Measurements from ENCODE around the gene TTC12. TPM values are rescaled to one million over a fixed set of nuclear protein-coding genes. Genes with fewer than 3 reads are reported as not detected.

TTC12 gene
- total and polyA plus RNA-seq, 2 of the 8 experiments (the other 6 are each of a cell fraction or from before 2014, with no cell fraction given): 4.7 to 9.0 TPM

GRCh38 chr11:113283881-113284280 lies 30.5 kb upstream of the TTC12 start:
- H3K23ac ChIP-seq (ENCODE audit: insufficient read length): no peak overlapping the region
- TF ChIP-seq EZH2 (IDR thresholded peaks at IDR 0.05; ENCODE audit: low read depth, low read length, severe bottlenecking) (no peak), RNF2 (IDR thresholded peaks at IDR 0.05; ENCODE audit: borderline replicate concordance, low read depth, low read length, missing control alignments, poor library complexity, severe bottlenecking) (no peak), SAP30 (IDR thresholded peaks at IDR 0.05; ENCODE audit: insufficient read depth, insufficient replicate concordance, low read length) (no peak), BACH1 (IDR thresholded peaks at IDR 0.05; ENCODE audit: low read length) (no peak), MAFK (IDR thresholded peaks at IDR 0.05; ENCODE audit: low read depth, low read length) (no peak), KDM1A (IDR thresholded peaks at IDR 0.05; ENCODE audit: borderline replicate concordance, low read length) (no peak), ASH2L (IDR thresholded peaks at IDR 0.05; ENCODE audit: low read length) (no peak), JUN (IDR thresholded peaks at IDR 0.05; ENCODE audit: low read depth, low read length) (no peak), SRF (IDR thresholded peaks at IDR 0.05; ENCODE audit: low read depth, low read length) (no peak), HDAC6 (IDR thresholded peaks at IDR 0.05; ENCODE audit: low read depth, low read length) (no peak), JUND (IDR thresholded peaks at IDR 0.05; ENCODE audit: low read length) (no peak), CEBPB (IDR thresholded peaks at IDR 0.05; ENCODE audit: low read depth, low read length) (no peak), CTBP2 (IDR thresholded peaks at IDR 0.05; ENCODE audit: borderline replicate concordance, insufficient read depth, insufficient read length, low read length) (no peak), EP300 (IDR thresholded peaks at IDR 0.05; ENCODE audit: borderline replicate concordance in 1 of 2, low read depth in 2 of 2, low read length in 2 of 2) (no peak)
- no peak overlapping the region for H2BK20ac ChIP-seq (ENCODE audit: low read length)
- DNase-seq (ENCODE audit: low read depth in 1 of 2, low spot score in 2 of 2) (no peak), FAIRE-seq (no peak)
- no peak overlapping the region for H3K4me3 ChIP-seq (ENCODE audit: extremely low read depth in 1 of 4, insufficient read depth in 2 of 4, low read depth in 3 of 4, low read length in 4 of 4)
- no peak overlapping the region for H3K4me2 ChIP-seq (ENCODE audit: insufficient read depth in 1 of 2, low read depth in 2 of 2, low read length in 2 of 2)
- no peak overlapping the region for H3K56ac ChIP-seq (replicated peaks; ENCODE audit: insufficient read length, low read depth, low read length)
- H3K27ac ChIP-seq (ENCODE audit: low read depth, low read length): no peak overlapping the region
- H4K8ac ChIP-seq (ENCODE audit: extremely low read depth, insufficient read depth, low read length): no peak overlapping the region
- no peak overlapping the region for H2AFZ ChIP-seq (ENCODE audit: low read length)
- no peak overlapping the region for H2BK120ac ChIP-seq (replicated peaks; ENCODE audit: low read depth, low read length)
- no peak overlapping the region for H3K4ac ChIP-seq (replicated peaks; ENCODE audit: insufficient read length, low read depth, low read length)
- H3K79me2 ChIP-seq (ENCODE audit: control insufficient read depth in 1 of 2, insufficient read depth in 2 of 2, low read length in 2 of 2): no peaks in the 10 kb centered on the region
- no peak overlapping the region for H3K9ac ChIP-seq (replicated peaks in 1 of 4; ENCODE audit: extremely low read depth in 1 of 4, low read depth in 3 of 4, low read length in 3 of 4)
- H3K9me3 ChIP-seq (ENCODE audit: insufficient read depth in 2 of 2, low read depth in 1 of 2, low read length in 1 of 2): no peaks in the 10 kb centered on the region
- H3K27me3 ChIP-seq (replicated peaks in 1 of 4; ENCODE audit: control insufficient read depth in 3 of 4, extremely low read depth in 1 of 4, insufficient read depth in 3 of 4, low read length in 3 of 4): no peaks in the 10 kb centered on the region; a peak in 1 of 7 replicates
- no peak overlapping the region for H3K14ac ChIP-seq (ENCODE audit: insufficient read length)
- H3K79me1 ChIP-seq (ENCODE audit: low read depth, low read length): no peaks in the 10 kb centered on the region
- no peak overlapping the region for H2BK5ac ChIP-seq (ENCODE audit: low read depth, low read length)
- no peaks in the 10 kb centered on the region for H4K20me1 ChIP-seq (replicated peaks in 1 of 2; ENCODE audit: control insufficient read depth in 1 of 2, insufficient read depth in 2 of 2, low read length in 2 of 2)
- H3K4me1 ChIP-seq (replicated peaks in 1 of 4; ENCODE audit: control insufficient read depth in 3 of 4, insufficient read depth in 4 of 4, low read length in 3 of 4): no peaks in the 10 kb centered on the region
- POLR2A ChIA-PET (ENCODE audit: partially characterized antibody): no interaction called here
- H3K18ac ChIP-seq (ENCODE audit: extremely low read depth, low read length): no peak overlapping the region
- H2BK15ac ChIP-seq (ENCODE audit: low read length): no peak overlapping the region
- H4K91ac ChIP-seq (replicated peaks; ENCODE audit: insufficient read length, low read length): no peak overlapping the region
- H3K23me2 ChIP-seq (ENCODE audit: low read depth, low read length): no peaks in the 10 kb centered on the region
- no peak overlapping the region for H2AK5ac ChIP-seq (ENCODE audit: low read depth, low read length)
- H4K5ac ChIP-seq (ENCODE audit: insufficient read length, low read depth, low read length): no peak overlapping the region
- 89% methylated on average over 2 of the region's 2 CpGs; no CpG with 5 or more reads in 1 of the 2 experiments for WGBS, 2 experiments (ENCODE audit: extremely low coverage in 1 of 2, insufficient coverage in 1 of 2, insufficient read length in 1 of 2, insufficient replicate concordance in 2 of 2, low coverage in 1 of 2, low lambda C conversion rate in 2 of 2, missing lambda C conversion rate in 1 of 2)
- CTCF ChIA-PET (ENCODE audit: partially characterized antibody): interaction anchor here (1.7 to 3.4 kb wide), 2 partner anchors 10 to 163 kb away, joined by 3 to 11 read pairs; no protein-coding TSS in a partner anchor
- H2BK12ac ChIP-seq (ENCODE audit: low read depth, low read length): no peak overlapping the region
- no peaks in the 10 kb centered on the region for H3K36me3 ChIP-seq (ENCODE audit: control insufficient read depth in 2 of 4, insufficient read depth in 4 of 4, low read length in 3 of 4)
